OCI-LY7 (cell line): ENCODE data around the gene OR13J1.
"Not testable (repeated sequence)": the region's sequence is repeated elsewhere in the genome, so short reads cannot be mapped to it uniquely, and the experiment has no call there.

Source experiments
- EZH2phosphoT487 ChIP-seq: fragments of 200-600 bp; sonication (generic); IDR thresholded peaks from 2 replicates; pipeline ENCODE4 v1.6.1; 2018; ENCODE audit warnings: low read depth, borderline replicate concordance, mild to moderate bottlenecking, mixed run types, antibody characterized with exemption, low read length, moderate library complexity, mixed read lengths
- TF ChIP-seq, protein P1 (sequence below): fragments of 200-600 bp; sonication (generic); conservative IDR thresholded peaks from 2 replicates; pipeline ENCODE4 v1.5.1; 2014; ENCODE audit warnings: mild to moderate bottlenecking, antibody characterized with exemption, low read length, moderate library complexity, mixed read lengths

DNA sequence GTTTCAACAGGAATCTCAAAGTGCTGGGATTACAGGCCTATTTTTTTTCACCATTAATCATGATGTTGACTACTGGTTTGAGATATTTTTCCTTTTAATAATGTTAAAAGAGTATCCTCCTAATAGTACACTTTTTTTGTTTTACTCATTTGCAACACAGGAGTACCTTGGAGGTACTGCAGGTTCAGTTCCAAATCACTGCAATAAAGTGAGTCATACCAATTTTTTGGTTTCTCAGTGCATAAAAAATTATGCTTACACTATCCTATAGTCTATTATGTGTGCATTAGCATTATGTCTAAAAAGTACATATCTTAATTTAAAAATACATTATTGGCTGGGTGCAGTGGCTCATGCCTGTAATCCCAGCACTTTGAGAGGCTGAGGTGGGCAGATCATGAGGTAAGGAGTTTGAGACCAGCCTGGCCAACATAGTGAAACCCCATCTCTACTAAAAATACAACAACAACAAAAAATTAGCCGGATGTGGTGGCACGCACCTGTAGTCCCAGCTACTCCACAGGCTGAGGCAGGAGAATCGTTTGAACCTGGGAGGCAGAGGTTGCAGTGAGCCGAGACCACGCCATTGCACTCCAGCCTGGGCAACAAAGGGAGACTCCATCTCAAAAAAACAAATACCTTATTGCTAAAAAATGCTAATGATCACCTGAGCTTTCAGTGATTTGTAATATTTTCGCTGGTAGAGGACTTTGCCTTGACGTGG is 27.3 kb upstream of the OR13J1 start:
- TF ChIP-seq, protein P1, sequence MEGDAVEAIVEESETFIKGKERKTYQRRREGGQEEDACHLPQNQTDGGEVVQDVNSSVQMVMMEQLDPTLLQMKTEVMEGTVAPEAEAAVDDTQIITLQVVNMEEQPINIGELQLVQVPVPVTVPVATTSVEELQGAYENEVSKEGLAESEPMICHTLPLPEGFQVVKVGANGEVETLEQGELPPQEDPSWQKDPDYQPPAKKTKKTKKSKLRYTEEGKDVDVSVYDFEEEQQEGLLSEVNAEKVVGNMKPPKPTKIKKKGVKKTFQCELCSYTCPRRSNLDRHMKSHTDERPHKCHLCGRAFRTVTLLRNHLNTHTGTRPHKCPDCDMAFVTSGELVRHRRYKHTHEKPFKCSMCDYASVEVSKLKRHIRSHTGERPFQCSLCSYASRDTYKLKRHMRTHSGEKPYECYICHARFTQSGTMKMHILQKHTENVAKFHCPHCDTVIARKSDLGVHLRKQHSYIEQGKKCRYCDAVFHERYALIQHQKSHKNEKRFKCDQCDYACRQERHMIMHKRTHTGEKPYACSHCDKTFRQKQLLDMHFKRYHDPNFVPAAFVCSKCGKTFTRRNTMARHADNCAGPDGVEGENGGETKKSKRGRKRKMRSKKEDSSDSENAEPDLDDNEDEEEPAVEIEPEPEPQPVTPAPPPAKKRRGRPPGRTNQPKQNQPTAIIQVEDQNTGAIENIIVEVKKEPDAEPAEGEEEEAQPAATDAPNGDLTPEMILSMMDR: not testable (repeated sequence)
- TF ChIP-seq EZH2phosphoT487: not testable (repeated sequence)
